ENCODE data around the gene TMEM98.
"Not testable (repeated sequence)": the region's sequence is repeated elsewhere in the genome, so short reads cannot be mapped to it uniquely, and the experiment has no call there.

DNA sequence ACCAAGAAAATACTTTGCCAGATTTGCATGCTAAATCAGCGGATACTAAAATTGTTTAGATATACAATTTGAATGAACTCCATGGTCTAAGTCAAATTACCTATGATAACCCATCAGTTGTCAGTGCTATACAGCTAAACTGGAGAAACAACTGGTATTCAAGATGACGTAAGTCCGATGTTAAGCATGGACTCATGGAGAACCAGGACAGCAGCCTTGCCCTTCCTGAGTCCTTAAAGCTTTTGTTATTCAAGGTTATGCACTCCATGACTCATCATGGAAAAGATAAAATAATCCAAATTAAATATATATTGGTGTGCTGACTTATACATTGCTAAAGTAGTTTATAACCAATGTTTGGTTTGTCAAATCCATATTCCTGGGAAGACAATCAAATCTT, 4.0 kb upstream of the TMEM98 start:
- not testable (repeated sequence) for TF ChIP-seq CTCF (conservative IDR thresholded peaks at IDR 0.05; ENCODE audit: low read depth, low read length); EZH2 (IDR thresholded peaks at IDR 0.05; ENCODE audit: borderline replicate concordance, low read depth, low read length, poor library complexity, severe bottlenecking)
